Inflammatory macrophage treated with lipopolysaccharide for 4 hours (primary cell): ENCODE measurements around the gene CYB561D1.
"Not testable (repeated sequence)": the region's sequence is repeated elsewhere in the genome, so short reads cannot be mapped to it uniquely, and the experiment has no call there.

Source experiments
- DNase-seq: peaks from one replicate; pipeline ENCODE4 v3.0.0-alpha.2; 2020

Gene CYB561D1

GRCh38 chr1:109493805-109494539, at the start of gene CYB561D1:
CYB561D1 (plus strand) TSS chr1:109494094; CDS start chr1:109494140, 46 bp downstream.
- peak; percentile 89 for DNase-seq

GRCh38 chr1:109444346-109444745, 49.5 kb upstream of the CYB561D1 start:
- peak; percentile 10 for DNase-seq

GRCh38 chr1:109445949-109446695, 47.8 kb upstream of the CYB561D1 start:
- DNase-seq = not testable (repeated sequence)

GRCh38 chr1:109447524-109447923, 46.4 kb upstream of the CYB561D1 start:
- DNase-seq = no peak

GRCh38 chr1:109454497-109455133, 39.3 kb upstream of the CYB561D1 start:
- no peak for DNase-seq

- no peak for DNase-seq
Observed at GRCh38 chr1:109457819-109458218, 36.1 kb upstream of the CYB561D1 start.

- DNase-seq = no peak
Observed at GRCh38 chr1:109466125-109466451, 27.8 kb upstream of the CYB561D1 start.

- peak; percentile 11 for DNase-seq
Observed at GRCh38 chr1:109466452-109467300, 27.2 kb upstream of the CYB561D1 start, which contains the start of gene SYPL2. SYPL2 (plus strand) TSS chr1:109466546; CDS start chr1:109466844, 298 bp downstream.

- DNase-seq = no peak
Observed at GRCh38 chr1:109467301-109467777, 26.6 kb upstream of the CYB561D1 start.

GRCh38 chr1:109468061-109468460, 25.8 kb upstream of the CYB561D1 start:
- DNase-seq = no peak

GRCh38 chr1:109468903-109469302, 25.0 kb upstream of the CYB561D1 start:
- no peak for DNase-seq

GRCh38 chr1:109470245-109470644, 23.6 kb upstream of the CYB561D1 start:
- DNase-seq = no peak

- no peak for DNase-seq
Observed at GRCh38 chr1:109472779-109473178, 21.1 kb upstream of the CYB561D1 start.

- DNase-seq = not testable (repeated sequence)
Observed at GRCh38 chr1:109473284-109474057, 20.4 kb upstream of the CYB561D1 start.

- DNase-seq = no peak
Observed at GRCh38 chr1:109474697-109475096, 19.2 kb upstream of the CYB561D1 start.

- no peak for DNase-seq
Observed at GRCh38 chr1:109475261-109475660, 18.6 kb upstream of the CYB561D1 start.

- no peak for DNase-seq
Observed at GRCh38 chr1:109476825-109477224, 17.1 kb upstream of the CYB561D1 start.

- no peak for DNase-seq
Observed at GRCh38 chr1:109477821-109478220, 16.1 kb upstream of the CYB561D1 start.

- DNase-seq = no peak
Observed at GRCh38 chr1:109478806-109479205, 15.1 kb upstream of the CYB561D1 start.

GRCh38 chr1:109479311-109479710, 14.6 kb upstream of the CYB561D1 start:
- no peak for DNase-seq

- DNase-seq = no peak
Observed at GRCh38 chr1:109479901-109480300, 14.0 kb upstream of the CYB561D1 start.

- no peak for DNase-seq
Observed at GRCh38 chr1:109481646-109482045, 12.2 kb upstream of the CYB561D1 start.
